D721Med (cell line): Measurements from ENCODE around the gene CHKA.

Source experiments
- DNase-seq: peaks from one replicate; pipeline ENCODE4 v3.0.0; 2011; ENCODE audit warnings: low spot score; ENCODE audit not compliant: insufficient read length
- FAIRE-seq: peaks from 2 replicates; lab custom pipeline; 2011; peaks lifted over from hg19 to GRCh38; lab: Jason Lieb, UNC
- CTCF ChIP-seq: IDR thresholded peaks from 2 replicates; pipeline ENCODE4 v1.5.1; 2012; ENCODE audit warnings: mild to moderate bottlenecking, control low read depth; ENCODE audit not compliant: insufficient read depth; ENCODE audit errors: missing control alignments

Gene CHKA

DNA sequence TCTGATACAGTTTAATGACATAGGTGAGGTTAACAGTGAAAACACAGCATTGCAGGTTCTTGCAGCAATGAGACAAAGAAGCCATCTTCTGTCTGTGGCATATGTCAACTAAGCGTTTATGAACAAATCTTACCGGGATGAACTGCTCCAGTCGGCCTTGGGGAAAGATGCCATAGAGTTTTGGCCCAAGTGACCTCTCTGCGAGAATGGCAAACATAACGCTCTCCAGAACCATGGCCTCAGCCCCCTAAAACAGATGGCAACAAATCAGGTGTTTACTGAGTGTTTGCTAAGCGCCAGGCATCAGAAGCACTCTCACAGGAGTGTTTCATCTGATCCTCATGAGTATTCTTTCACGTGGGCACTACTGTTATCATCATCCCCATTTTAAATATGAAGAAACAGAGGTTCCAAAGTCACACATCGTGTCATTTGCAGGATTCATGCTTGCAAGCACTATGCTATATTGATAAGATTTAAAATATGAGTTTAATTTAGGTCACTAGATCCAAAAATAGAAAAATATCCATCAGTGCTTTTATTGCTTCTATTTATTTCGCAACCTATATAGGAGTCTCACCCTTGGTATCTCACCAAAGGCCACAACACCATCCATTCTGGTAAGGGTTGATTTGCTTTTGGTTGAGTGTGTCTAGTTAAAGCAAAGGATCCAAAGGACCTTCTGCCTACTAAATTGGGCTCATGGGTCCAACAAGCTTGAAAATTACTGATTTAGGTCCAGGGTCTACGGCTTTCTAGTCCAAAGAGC lies 46.4 kb downstream of the CHKA start:
- no peak for TF ChIP-seq CTCF
- no peak for FAIRE-seq
- no peak for DNase-seq

DNA sequence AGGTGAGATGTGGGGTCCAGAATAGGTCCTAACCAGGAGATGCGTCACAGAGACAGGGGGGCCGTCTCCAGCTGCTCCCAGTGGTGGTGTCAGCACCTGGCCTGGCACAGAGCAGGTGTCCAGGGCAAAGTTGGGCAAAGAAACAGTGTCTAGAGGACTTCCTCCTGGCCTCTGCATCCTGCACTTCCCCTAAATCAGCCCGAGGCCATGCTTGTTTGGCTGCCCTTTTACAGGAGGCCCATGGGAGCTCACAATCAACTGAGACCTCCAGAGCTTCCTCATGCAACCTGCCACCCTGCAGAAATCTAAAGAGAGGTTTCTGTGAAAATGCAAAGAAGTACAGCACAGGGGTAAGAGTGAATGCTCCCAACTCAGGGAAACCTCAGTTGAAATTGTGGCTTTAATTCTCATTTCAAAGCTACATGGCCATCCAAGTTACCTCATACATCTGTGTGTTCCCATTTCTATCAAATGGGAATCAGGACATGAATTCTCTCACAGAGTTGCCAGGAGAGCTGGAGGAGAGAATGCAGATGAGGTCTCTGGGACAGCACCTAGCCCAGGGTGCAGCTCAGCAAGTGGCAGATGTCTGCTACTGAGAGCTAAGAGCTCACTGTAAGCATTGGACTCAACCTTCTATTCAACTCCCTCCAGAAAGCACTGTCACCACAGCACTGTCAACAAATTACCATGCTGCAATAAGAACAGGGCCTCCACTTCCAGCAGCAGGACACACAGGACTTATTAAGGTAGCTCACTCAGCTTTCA lies 49.7 kb downstream of the CHKA start:
- DNase-seq, result no peak
- no peak for TF ChIP-seq CTCF
- FAIRE-seq, result no peak

- no peak for DNase-seq
- FAIRE-seq, result no peak
Measured at GRCh38 chr11:68067991-68068390, 53.2 kb downstream of the CHKA start.

DNA sequence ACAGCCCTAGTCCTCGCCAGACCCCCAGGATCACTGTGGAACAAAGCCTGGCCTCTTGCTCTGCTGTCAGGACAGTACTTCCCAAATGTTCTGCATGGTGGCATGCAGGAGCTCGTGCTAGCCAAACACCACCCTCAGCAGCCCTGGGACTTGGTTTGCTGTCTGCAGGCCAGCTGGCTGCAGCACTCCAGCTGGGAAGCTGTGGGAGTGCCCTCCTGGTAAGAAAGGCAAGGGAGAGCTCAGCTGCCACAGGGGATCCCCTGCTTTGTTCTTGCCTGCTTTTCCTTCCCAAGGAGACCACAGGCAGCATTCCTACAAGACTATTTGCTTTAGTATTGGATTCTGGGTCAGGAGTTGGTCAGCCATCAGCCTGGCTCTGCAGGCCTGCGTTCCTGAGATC lies 54.4 kb downstream of the CHKA start:
- FAIRE-seq, result no peak
- no peak for DNase-seq
- TF ChIP-seq CTCF, result no peak

More at GRCh38 chr11:68067991-68068390, 53.2 kb downstream of the CHKA start:
- TF ChIP-seq CTCF, result no peak

- DNase-seq, result no peak
- FAIRE-seq, result no peak
Measured at GRCh38 chr11:68065841-68066240, 55.3 kb downstream of the CHKA start.

DNA sequence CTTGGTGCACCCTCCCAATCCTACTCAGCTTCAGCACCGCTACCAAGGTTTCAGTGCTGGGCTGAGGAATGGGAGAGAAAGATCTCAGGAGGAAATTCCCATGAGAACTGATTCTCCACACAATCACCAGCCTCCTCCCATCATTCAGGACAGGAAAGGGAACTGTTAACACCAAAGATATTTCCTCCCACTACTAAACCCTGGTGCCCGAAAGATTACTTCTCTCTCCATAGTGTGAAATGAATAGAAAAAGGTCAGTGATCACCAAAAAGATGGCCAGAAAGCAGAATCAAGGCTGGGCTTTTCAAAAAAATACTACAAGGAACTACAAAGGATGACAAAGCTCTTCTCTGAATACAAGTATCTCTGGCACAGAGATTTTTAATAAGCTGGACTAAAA lies 56.3 kb downstream of the CHKA start:
- DNase-seq, result no peak
- no peak for FAIRE-seq
- no peak for TF ChIP-seq CTCF

More at GRCh38 chr11:68065841-68066240, 55.3 kb downstream of the CHKA start:
- no peak for TF ChIP-seq CTCF
